Keratinocyte (primary cell): ENCODE results near the gene LRP1B. TPM values are rescaled to one million over a fixed set of nuclear protein-coding genes. Genes with fewer than 3 reads are reported as not detected.

Experiments used
- DNase-seq: peaks from one replicate; pipeline ENCODE4 v3.0.0-alpha.2; 2011; ENCODE audit warnings: low read depth, missing footprints, low spot score
- FAIRE-seq: peaks from 2 replicates; lab custom pipeline; 2011; peaks lifted over from hg19 to GRCh38; lab: Jason Lieb, UNC
- H2AFZ ChIP-seq: 2 replicates; pipeline ENCODE4 v1.6.0; 2012; ENCODE audit warnings: low read length, control low read depth, inconsistent platforms; ENCODE audit not compliant: control insufficient read depth
- H3K27ac ChIP-seq: 2 replicates; pipeline ENCODE4 v1.5.1; 2011; ENCODE audit warnings: low read length; ENCODE audit not compliant: control insufficient read depth, insufficient read depth
- H3K27me3 ChIP-seq: 3 replicates; pipeline ENCODE4 v1.6.0; 2011; ENCODE audit warnings: low read length; ENCODE audit not compliant: control insufficient read depth, insufficient read depth; ENCODE audit errors: extremely low read depth
- H3K36me3 ChIP-seq, 2 experiments: 2 replicates in 1 of 2; 3 replicates in 1 of 2; pipeline ENCODE4 v1.5.1; 2011; ENCODE audit warnings: low read length in 2 of 2, mild to moderate bottlenecking in 1 of 2; ENCODE audit not compliant: control insufficient read depth in 2 of 2, insufficient read depth in 2 of 2; ENCODE audit errors: extremely low read depth in 1 of 2
- H3K4me1 ChIP-seq: 3 replicates; pipeline ENCODE4 v1.5.1; 2011; ENCODE audit warnings: low read length; ENCODE audit not compliant: control insufficient read depth, insufficient read depth; ENCODE audit errors: extremely low read depth
- H3K4me2 ChIP-seq: 3 replicates; pipeline ENCODE4 v1.6.0; 2011; ENCODE audit warnings: low read depth, low read length; ENCODE audit not compliant: control insufficient read depth, insufficient read depth; ENCODE audit errors: extremely low read depth
- H3K4me3 ChIP-seq, 3 experiments: fragments of 200-600 bp in 1 of 3; sonication (generic) in 1 of 3; 2 replicates in 2 of 3; 3 replicates in 1 of 3; pipeline ENCODE4 v1.5.1; 2011 to 2016; ENCODE audit warnings: low read length in 3 of 3, mild to moderate bottlenecking in 3 of 3, control low read depth in 2 of 3, inconsistent platforms in 1 of 3, low read depth in 1 of 3, mixed read lengths in 1 of 3, mixed run types in 1 of 3, moderate library complexity in 1 of 3; ENCODE audit not compliant: control insufficient read depth in 2 of 3, insufficient read depth in 2 of 3; ENCODE audit errors: extremely low read depth in 1 of 3
- H3K79me2 ChIP-seq: 2 replicates; pipeline ENCODE4 v1.6.0; 2012; ENCODE audit warnings: low read length; ENCODE audit not compliant: control insufficient read depth, insufficient read depth
- H3K9ac ChIP-seq: 3 replicates; pipeline ENCODE4 v1.6.0; 2011; ENCODE audit warnings: low read length; ENCODE audit not compliant: control insufficient read depth, insufficient read depth; ENCODE audit errors: extremely low read depth
- H3K9me1 ChIP-seq: 3 replicates; pipeline ENCODE4 v1.6.0; 2011; ENCODE audit warnings: low read length; ENCODE audit not compliant: control insufficient read depth, insufficient read depth; ENCODE audit errors: extremely low read depth
- H3K9me3 ChIP-seq: 2 replicates; pipeline ENCODE4 v1.5.1; 2012; ENCODE audit warnings: low read depth, low read length; ENCODE audit not compliant: control insufficient read depth
- H4K20me1 ChIP-seq: 3 replicates; pipeline ENCODE4 v1.6.0; 2011; ENCODE audit warnings: low read length; ENCODE audit not compliant: control insufficient read depth, insufficient read depth; ENCODE audit errors: extremely low read depth
- EZH2 ChIP-seq: IDR thresholded peaks from one replicate; pipeline ENCODE4 v1.6.1; 2012; ENCODE audit warnings: inconsistent platforms, mild to moderate bottlenecking, low read length, moderate library complexity
- dilution Hi-C: fragments of 300-500 bp; cut with MboI; formaldehyde crosslinking; loops from one replicate; pipeline ENCODE4 v1.7.0; 2020; ENCODE audit warnings: low sequenced_read_pairs; ENCODE audit not compliant: extremely low pct_ligation_motif_present
- polyA plus RNA-seq, 5 experiments: library from polyadenylated mRNA; depleted of rRNA in 3 of 5; stranded (reverse) in 3 of 5; stranded (forward) in 1 of 5; unstranded in 1 of 5; fragments of >200 nt; gene quantifications; 1 replicate in 1 of 5; 2 replicates in 3 of 5; 3 replicates in 1 of 5; pipeline versions ENCODE4 v1.2.1 to v1.2.3, GENCODE V29; 2011 to 2012; ENCODE audit warnings: missing spikeins in 2 of 5, low read depth in 1 of 5, low replicate concordance in 1 of 5
- TF ChIP-seq, protein P1 (sequence below), 3 experiments: IDR thresholded peaks in 1 of 3; conservative IDR thresholded peaks in 1 of 3; optimal IDR thresholded peaks in 1 of 3; 2 replicates in 2 of 3; 3 replicates in 1 of 3; pipeline versions ENCODE3 to v1.5.1; 2011; ENCODE audit warnings: low read length in 3 of 3, mild to moderate bottlenecking in 3 of 3, moderate library complexity in 2 of 3, control low read depth in 1 of 3, inconsistent platforms in 1 of 3; ENCODE audit not compliant: insufficient read depth in 2 of 3; ENCODE audit errors: extremely low read depth in 1 of 3

The LRP1B gene
- polyA plus RNA-seq, 1 donor (not counting 4 experiments of a cell fraction or from before 2014, with no cell fraction given): not detected

DNA sequence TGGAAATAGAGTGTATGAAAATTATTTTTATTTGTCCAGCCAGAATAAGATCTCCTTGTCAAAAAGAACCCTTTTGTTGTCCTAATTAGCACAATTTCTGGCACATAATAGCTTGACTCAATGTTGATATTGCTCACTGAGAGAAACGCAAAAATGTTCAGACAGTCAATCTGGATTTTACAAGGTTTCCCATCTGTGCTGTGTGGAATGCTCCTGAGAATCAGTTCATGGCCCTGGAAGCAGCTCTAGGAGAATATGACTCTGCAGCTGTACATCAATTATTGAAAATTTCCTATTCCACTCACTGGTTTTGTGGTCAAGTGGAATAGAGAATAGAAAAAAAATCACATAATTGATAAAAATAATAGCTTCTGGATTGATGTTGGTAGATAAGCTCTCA, 1767.7 kb downstream of the LRP1B start:
- no peak overlapping the region for H3K9ac ChIP-seq
- dilution Hi-C loops: no loop called here
- H3K27ac ChIP-seq: no peak overlapping the region
- H4K20me1 ChIP-seq: no peaks in the 10 kb centered on the region
- H3K9me3 ChIP-seq: no peaks in the 10 kb centered on the region
- no peak overlapping the region for H2AFZ ChIP-seq
- no peak for FAIRE-seq
- no peak for TF ChIP-seq EZH2
- no peaks in the 10 kb centered on the region for H3K4me1 ChIP-seq
- H3K4me2 ChIP-seq: no peak overlapping the region
- no peak for DNase-seq
- H3K79me2 ChIP-seq: no peaks in the 10 kb centered on the region
- no peaks in the 10 kb centered on the region for H3K9me1 ChIP-seq
- no peaks in the 10 kb centered on the region for H3K36me3 ChIP-seq
- no peak overlapping the region for H3K4me3 ChIP-seq
- H3K27me3 ChIP-seq: no peaks in the 10 kb centered on the region

DNA sequence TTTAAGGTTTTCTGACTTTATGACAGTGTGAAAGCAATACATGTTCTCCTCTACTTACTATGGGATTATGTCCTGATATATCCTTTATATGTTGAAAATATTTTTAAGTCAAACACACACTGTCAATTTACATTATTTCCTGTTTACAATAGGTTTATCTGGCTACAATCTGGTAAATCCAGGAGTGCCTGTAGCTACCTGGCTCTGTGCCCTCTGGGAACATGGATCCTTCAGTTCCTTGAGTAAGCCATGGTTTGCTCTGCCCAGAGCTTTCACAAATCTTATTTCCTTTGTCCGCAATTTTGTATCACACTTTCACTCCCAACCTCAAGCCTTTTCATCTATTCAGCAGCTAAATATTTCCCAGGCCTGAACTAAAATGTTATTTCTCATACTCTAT, 1768.5 kb downstream of the LRP1B start:
- TF ChIP-seq EZH2: no peak
- TF ChIP-seq, protein P1, sequence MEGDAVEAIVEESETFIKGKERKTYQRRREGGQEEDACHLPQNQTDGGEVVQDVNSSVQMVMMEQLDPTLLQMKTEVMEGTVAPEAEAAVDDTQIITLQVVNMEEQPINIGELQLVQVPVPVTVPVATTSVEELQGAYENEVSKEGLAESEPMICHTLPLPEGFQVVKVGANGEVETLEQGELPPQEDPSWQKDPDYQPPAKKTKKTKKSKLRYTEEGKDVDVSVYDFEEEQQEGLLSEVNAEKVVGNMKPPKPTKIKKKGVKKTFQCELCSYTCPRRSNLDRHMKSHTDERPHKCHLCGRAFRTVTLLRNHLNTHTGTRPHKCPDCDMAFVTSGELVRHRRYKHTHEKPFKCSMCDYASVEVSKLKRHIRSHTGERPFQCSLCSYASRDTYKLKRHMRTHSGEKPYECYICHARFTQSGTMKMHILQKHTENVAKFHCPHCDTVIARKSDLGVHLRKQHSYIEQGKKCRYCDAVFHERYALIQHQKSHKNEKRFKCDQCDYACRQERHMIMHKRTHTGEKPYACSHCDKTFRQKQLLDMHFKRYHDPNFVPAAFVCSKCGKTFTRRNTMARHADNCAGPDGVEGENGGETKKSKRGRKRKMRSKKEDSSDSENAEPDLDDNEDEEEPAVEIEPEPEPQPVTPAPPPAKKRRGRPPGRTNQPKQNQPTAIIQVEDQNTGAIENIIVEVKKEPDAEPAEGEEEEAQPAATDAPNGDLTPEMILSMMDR (optimal IDR thresholded peaks at IDR 0.05 in 1 of 3, IDR thresholded peaks at IDR 0.05 in 1 of 3, conservative IDR thresholded peaks at IDR 0.05 in 1 of 3; ENCODE audit: extremely low read depth in 1 of 3, insufficient read depth in 2 of 3, low read length in 3 of 3): no peak
- no peaks in the 10 kb centered on the region for H3K9me3 ChIP-seq
- H3K4me3 ChIP-seq: no peak overlapping the region
- dilution Hi-C loops: no loop called here
- no peaks in the 10 kb centered on the region for H4K20me1 ChIP-seq
- no peaks in the 10 kb centered on the region for H3K9me1 ChIP-seq
- H3K4me1 ChIP-seq: no peaks in the 10 kb centered on the region
- H2AFZ ChIP-seq: no peak overlapping the region
- FAIRE-seq (no peak), DNase-seq (no peak)
- H3K9ac ChIP-seq: no peak overlapping the region
- no peaks in the 10 kb centered on the region for H3K36me3 ChIP-seq
- H3K4me2 ChIP-seq: no peak overlapping the region
- H3K27me3 ChIP-seq: no peaks in the 10 kb centered on the region
- no peak overlapping the region for H3K27ac ChIP-seq
- H3K79me2 ChIP-seq: no peaks in the 10 kb centered on the region
